ENCODE data around the gene ENOX1. TPM values are rescaled to one million over a fixed set of nuclear protein-coding genes. Genes with fewer than 3 reads are reported as not detected.

Gene ENOX1
- total and polyA plus RNA-seq, 2 of the 8 experiments (the other 6 are each of a cell fraction or from before 2014, with no cell fraction given) = 0.23 to 0.37 TPM

- CTCF ChIA-PET (ENCODE audit: partially characterized antibody) = interaction anchor here (0.8 to 1.7 kb wide), 2 partner anchors 29 to 62 kb away, joined by 3 to 4 read pairs; no protein-coding TSS in a partner anchor
- H3K9ac ChIP-seq (replicated peaks in 1 of 4; ENCODE audit: extremely low read depth in 1 of 4, low read depth in 3 of 4, low read length in 3 of 4) = no peak overlapping the region
Observed at GRCh38 chr13:43669101-43669500, 117.7 kb downstream of the ENOX1 start.

More at GRCh38 chr13:43669101-43669500, 117.7 kb downstream of the ENOX1 start:
- Histone ChIP-seq H2BK5ac (ENCODE audit: low read depth, low read length) (no peak overlapping the region), H3K23ac (ENCODE audit: insufficient read length) (no peak overlapping the region), H3K4ac (replicated peaks; ENCODE audit: insufficient read length, low read depth, low read length) (no peak overlapping the region), H3K4me3 (ENCODE audit: extremely low read depth in 1 of 4, insufficient read depth in 2 of 4, low read depth in 3 of 4, low read length in 4 of 4) (no peak overlapping the region), H3K27me3 (replicated peaks in 1 of 4; ENCODE audit: control insufficient read depth in 3 of 4, extremely low read depth in 1 of 4, insufficient read depth in 3 of 4, low read length in 3 of 4) (no peaks in the 10 kb centered on the region), H3K79me1 (ENCODE audit: low read depth, low read length) (no peaks in the 10 kb centered on the region), H2BK15ac (ENCODE audit: low read length) (no peak overlapping the region), H3K14ac (ENCODE audit: insufficient read length) (no peak overlapping the region), H3K9me3 (ENCODE audit: insufficient read depth in 2 of 2, low read depth in 1 of 2, low read length in 1 of 2) (no peaks in the 10 kb centered on the region), H3K27ac (ENCODE audit: low read depth, low read length) (no peak overlapping the region), H2BK120ac (replicated peaks; ENCODE audit: low read depth, low read length) (no peak overlapping the region), H3K18ac (ENCODE audit: extremely low read depth, low read length) (no peak overlapping the region), H3K23me2 (ENCODE audit: low read depth, low read length) (no peaks in the 10 kb centered on the region), H3K79me2 (ENCODE audit: control insufficient read depth in 1 of 2, insufficient read depth in 2 of 2, low read length in 2 of 2) (no peaks in the 10 kb centered on the region), H2BK12ac (ENCODE audit: low read depth, low read length) (no peak overlapping the region), H4K20me1 (replicated peaks in 1 of 2; ENCODE audit: control insufficient read depth in 1 of 2, insufficient read depth in 2 of 2, low read length in 2 of 2) (no peaks in the 10 kb centered on the region), H4K8ac (ENCODE audit: extremely low read depth, insufficient read depth, low read length) (no peak overlapping the region), H3K4me2 (ENCODE audit: insufficient read depth in 1 of 2, low read depth in 2 of 2, low read length in 2 of 2) (no peak overlapping the region), H2BK20ac (ENCODE audit: low read length) (no peak overlapping the region), H2AFZ (ENCODE audit: low read length) (no peak overlapping the region; the same call in 1 of the 2 replicates), H3K36me3 (ENCODE audit: control insufficient read depth in 2 of 4, insufficient read depth in 4 of 4, low read length in 3 of 4) (no peaks in the 10 kb centered on the region), H3K4me1 (replicated peaks in 1 of 4; ENCODE audit: control insufficient read depth in 3 of 4, insufficient read depth in 4 of 4, low read length in 3 of 4) (peaks cover 0 to 9% (median 5%) of the 10 kb centered on the region in 4 experiments; a peak in 3 of 7 replicates), H2AK5ac (ENCODE audit: low read depth, low read length) (no peak overlapping the region), H3K56ac (replicated peaks; ENCODE audit: insufficient read length, low read depth, low read length) (no peak overlapping the region), H4K91ac (replicated peaks; ENCODE audit: insufficient read length, low read length) (no peak overlapping the region), H4K5ac (ENCODE audit: insufficient read length, low read depth, low read length) (no peak overlapping the region)
- FAIRE-seq (no peak), DNase-seq (ENCODE audit: low read depth in 1 of 2, low spot score in 2 of 2) (no peak)
- TF ChIP-seq, protein P1, sequence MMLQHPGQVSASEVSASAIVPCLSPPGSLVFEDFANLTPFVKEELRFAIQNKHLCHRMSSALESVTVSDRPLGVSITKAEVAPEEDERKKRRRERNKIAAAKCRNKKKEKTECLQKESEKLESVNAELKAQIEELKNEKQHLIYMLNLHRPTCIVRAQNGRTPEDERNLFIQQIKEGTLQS (IDR thresholded peaks at IDR 0.05; ENCODE audit: insufficient read depth, low read depth, low read length) = no peak
- TF ChIP-seq SRF (IDR thresholded peaks at IDR 0.05; ENCODE audit: low read depth, low read length) (no peak), EP300 (IDR thresholded peaks at IDR 0.05; ENCODE audit: borderline replicate concordance in 1 of 2, low read depth in 2 of 2, low read length in 2 of 2) (no peak)
- 68% methylated on average over 1 of the region's 1 CpG; no CpG with 5 or more reads in 1 of the 2 experiments for WGBS, 2 experiments (ENCODE audit: extremely low coverage in 1 of 2, insufficient coverage in 1 of 2, insufficient read length in 1 of 2, insufficient replicate concordance in 2 of 2, low coverage in 1 of 2, low lambda C conversion rate in 2 of 2, missing lambda C conversion rate in 1 of 2)
- POLR2A ChIA-PET (ENCODE audit: partially characterized antibody) = no interaction called here

All from H1 (cell line).